GM19043 (cell line): Measurements from ENCODE around the gene RAB3IP.
"Not testable (repeated sequence)": the region's sequence is repeated elsewhere in the genome, so short reads cannot be mapped to it uniquely, and the experiment has no call there.

Experiments used
- ATAC-seq: cut with Tn5 transposase; IDR thresholded peaks from one replicate; pipeline ENCODE4 v1.9.1; 2021; ENCODE audit warnings: low read depth; ENCODE audit not compliant: unreplicated experiment

The RAB3IP gene

GRCh38 chr12:69755302-69755701 is 16.6 kb downstream of the RAB3IP start:
- ATAC-seq, result no peak

- no peak for ATAC-seq
These were observed 17.6 kb downstream of the RAB3IP start for GRCh38 chr12:69756088-69756755.

GRCh38 chr12:69758105-69758504 is 19.4 kb downstream of the RAB3IP start:
- no peak for ATAC-seq

GRCh38 chr12:69759581-69759980 is 20.9 kb downstream of the RAB3IP start:
- not testable (repeated sequence) for ATAC-seq

- no peak for ATAC-seq
These were observed 26.9 kb downstream of the RAB3IP start for GRCh38 chr12:69765515-69765914.

- ATAC-seq, result no peak
These were observed 27.6 kb downstream of the RAB3IP start for GRCh38 chr12:69766260-69766659.

GRCh38 chr12:69779928-69780327 is 41.3 kb downstream of the RAB3IP start:
- no peak for ATAC-seq

- ATAC-seq, result no peak
These were observed 44.7 kb downstream of the RAB3IP start for GRCh38 chr12:69783365-69783764.

GRCh38 chr12:69789351-69789750 is 50.7 kb downstream of the RAB3IP start:
- no peak for ATAC-seq

GRCh38 chr12:69792533-69792932 is 53.9 kb downstream of the RAB3IP start:
- ATAC-seq, result no peak

GRCh38 chr12:69807101-69807897 is 68.6 kb downstream of the RAB3IP start:
- ATAC-seq, result not testable (repeated sequence)

GRCh38 chr12:69810870-69811498 is 72.3 kb downstream of the RAB3IP start:
- ATAC-seq, result no peak

- ATAC-seq, result no peak
These were observed 77.4 kb downstream of the RAB3IP start for GRCh38 chr12:69816082-69816481.

GRCh38 chr12:69821032-69821455 is 82.4 kb downstream of the RAB3IP start:
- no peak for ATAC-seq

- ATAC-seq, result no peak
These were observed 82.9 kb downstream of the RAB3IP start for GRCh38 chr12:69821456-69822159.

GRCh38 chr12:69822201-69822860 is 83.7 kb downstream of the RAB3IP start:
- no peak for ATAC-seq

- ATAC-seq, result no peak
These were observed 85.4 kb downstream of the RAB3IP start for GRCh38 chr12:69824028-69824427.

GRCh38 chr12:69824966-69825560 is 86.4 kb downstream of the RAB3IP start, which contains the start of gene MYRFL:
TSS of gene MYRFL (plus strand) at chr12:69825227. CDS start at chr12:69825518, 291 bp downstream.
- ATAC-seq, result no peak

- no peak for ATAC-seq
These were observed 90.2 kb downstream of the RAB3IP start for GRCh38 chr12:69828897-69829296.

- ATAC-seq, result no peak
These were observed 95.0 kb downstream of the RAB3IP start for GRCh38 chr12:69833696-69834095.
